Parathyroid adenoma (tissue), 2 donors: Measurements from ENCODE around the gene BPHL.

Source experiments
- H2AFZ ChIP-seq: fragments of 300-600 bp; sonication (generic); one replicate; pipeline ENCODE4 v1.7.0; 2017; ENCODE audit warnings: antibody characterized with exemption, mild to moderate bottlenecking
- H3K27ac ChIP-seq: fragments of 300-600 bp; sonication (generic); one replicate; pipeline ENCODE4 v1.7.0; 2017
- H3K27me3 ChIP-seq: fragments of 300-600 bp; sonication (generic); one replicate; pipeline ENCODE4 v1.7.0; 2017; ENCODE audit warnings: low read length; ENCODE audit not compliant: control insufficient read depth, insufficient read depth
- H3K36me3 ChIP-seq: fragments of 300-600 bp; sonication (generic); one replicate; pipeline ENCODE4 v1.7.0; 2017; ENCODE audit warnings: low read length; ENCODE audit not compliant: control insufficient read depth, insufficient read depth
- H3K4me1 ChIP-seq: fragments of 300-600 bp; sonication (generic); one replicate; pipeline ENCODE4 v1.7.0; 2017; ENCODE audit warnings: control low read depth
- H3K4me2 ChIP-seq: fragments of 300-600 bp; sonication (generic); one replicate; pipeline ENCODE4 v1.7.0; 2017; ENCODE audit warnings: low read length
- H3K4me3 ChIP-seq: fragments of 300-600 bp; sonication (generic); one replicate; pipeline ENCODE4 v1.7.0; 2017; ENCODE audit warnings: low read depth, low read length
- H3K79me2 ChIP-seq: fragments of 300-600 bp; sonication (generic); one replicate; pipeline ENCODE4 v1.7.0; 2017; ENCODE audit warnings: control low read depth
- H3K9ac ChIP-seq: fragments of 300-600 bp; sonication (generic); one replicate; pipeline ENCODE4 v1.7.0; 2017; ENCODE audit warnings: mild to moderate bottlenecking
- H3K9me3 ChIP-seq: fragments of 300-600 bp; sonication (generic); one replicate; pipeline ENCODE4 v1.7.0; 2017; ENCODE audit warnings: low read length; ENCODE audit not compliant: control insufficient read depth
- CTCF ChIP-seq: fragments of 300-600 bp; sonication (generic); IDR thresholded peaks from one replicate; pipeline ENCODE4 v1.7.0; 2017; ENCODE audit warnings: antibody characterized with exemption, mild to moderate bottlenecking
- donor health status: primary hyperparathyroidism.

The BPHL gene

GRCh38 chr6:3118353-3119039 is at the start of gene BPHL:
BPHL (plus strand) TSS chr6:3118711; CDS start chr6:3118741, 30 bp downstream.
- H3K79me2 ChIP-seq: no peaks in the 10 kb centered on the region
- peak within 1 kb of the TSS; percentile 94 for H3K4me3 ChIP-seq
- no peak for TF ChIP-seq CTCF
- no peaks in the 10 kb centered on the region for H3K36me3 ChIP-seq
- H2AFZ ChIP-seq: peak within 1 kb of the TSS; percentile 90
- no peaks in the 10 kb centered on the region for H3K9me3 ChIP-seq
- H3K4me1 ChIP-seq: peaks cover 6% of the 10 kb centered on the region
- H3K4me2 ChIP-seq: peak within 1 kb of the TSS; percentile 98
- H3K9ac ChIP-seq: no peak within 1 kb of the TSS
- peak within 1 kb of the TSS; percentile 87 for H3K27ac ChIP-seq
- no peaks in the 10 kb centered on the region for H3K27me3 ChIP-seq

GRCh38 chr6:3071568-3071967 is 46.9 kb upstream of the BPHL start:
- TF ChIP-seq CTCF: no peak
- H3K27me3 ChIP-seq: no peaks in the 10 kb centered on the region
- H2AFZ ChIP-seq: no peak overlapping the region
- H3K36me3 ChIP-seq: no peaks in the 10 kb centered on the region
- no peaks in the 10 kb centered on the region for H3K9me3 ChIP-seq
- peaks cover 5% of the 10 kb centered on the region for H3K4me1 ChIP-seq
- no peak overlapping the region for H3K4me3 ChIP-seq
- H3K79me2 ChIP-seq: peaks cover 39% of the 10 kb centered on the region
- no peak overlapping the region for H3K9ac ChIP-seq
- H3K4me2 ChIP-seq: no peak overlapping the region
- no peak overlapping the region for H3K27ac ChIP-seq

GRCh38 chr6:3072798-3073197 is 45.7 kb upstream of the BPHL start:
- no peaks in the 10 kb centered on the region for H3K27me3 ChIP-seq
- H3K9me3 ChIP-seq: no peaks in the 10 kb centered on the region
- no peak overlapping the region for H3K9ac ChIP-seq
- H3K4me1 ChIP-seq: peaks cover 5% of the 10 kb centered on the region
- no peak overlapping the region for H3K27ac ChIP-seq
- H3K4me2 ChIP-seq: no peak overlapping the region
- peaks cover 44% of the 10 kb centered on the region for H3K79me2 ChIP-seq
- H3K36me3 ChIP-seq: no peaks in the 10 kb centered on the region
- H2AFZ ChIP-seq: no peak overlapping the region
- no peak overlapping the region for H3K4me3 ChIP-seq
- no peak for TF ChIP-seq CTCF

GRCh38 chr6:3073382-3073781 is 45.1 kb upstream of the BPHL start:
- Histone ChIP-seq H3K9ac (no peak overlapping the region), H3K27me3 (no peaks in the 10 kb centered on the region), H3K9me3 (no peaks in the 10 kb centered on the region), H3K27ac (no peak overlapping the region), H3K4me2 (no peak overlapping the region), H3K79me2 (peaks cover 44% of the 10 kb centered on the region), H3K4me1 (peaks cover 5% of the 10 kb centered on the region), H3K36me3 (no peaks in the 10 kb centered on the region), H2AFZ (no peak overlapping the region), H3K4me3 (no peak overlapping the region)
- TF ChIP-seq CTCF: no peak

GRCh38 chr6:3075772-3076113 is 42.8 kb upstream of the BPHL start:
- peaks cover 32% of the 10 kb centered on the region for H3K79me2 ChIP-seq
- H2AFZ ChIP-seq: no peak overlapping the region
- no peaks in the 10 kb centered on the region for H3K36me3 ChIP-seq
- no peak overlapping the region for H3K27ac ChIP-seq
- H3K4me3 ChIP-seq: no peak overlapping the region
- no peaks in the 10 kb centered on the region for H3K9me3 ChIP-seq
- no peak overlapping the region for H3K4me2 ChIP-seq
- no peaks in the 10 kb centered on the region for H3K4me1 ChIP-seq
- no peaks in the 10 kb centered on the region for H3K27me3 ChIP-seq
- no peak overlapping the region for H3K9ac ChIP-seq
- no peak for TF ChIP-seq CTCF
